C4-2B (cell line): Measurements from ENCODE around the gene EIF4E2.

Experiments
- ZFX ChIP-seq: fragments of 450-650 bp; IDR thresholded peaks from 2 replicates; pipeline ENCODE4 v1.6.1; 2017
- TF ChIP-seq, protein P1 (sequence below): fragments of 450-650 bp; conservative IDR thresholded peaks from 2 replicates; pipeline ENCODE4 v1.5.1; 2017; ENCODE audit warnings: mild to moderate bottlenecking

DNA sequence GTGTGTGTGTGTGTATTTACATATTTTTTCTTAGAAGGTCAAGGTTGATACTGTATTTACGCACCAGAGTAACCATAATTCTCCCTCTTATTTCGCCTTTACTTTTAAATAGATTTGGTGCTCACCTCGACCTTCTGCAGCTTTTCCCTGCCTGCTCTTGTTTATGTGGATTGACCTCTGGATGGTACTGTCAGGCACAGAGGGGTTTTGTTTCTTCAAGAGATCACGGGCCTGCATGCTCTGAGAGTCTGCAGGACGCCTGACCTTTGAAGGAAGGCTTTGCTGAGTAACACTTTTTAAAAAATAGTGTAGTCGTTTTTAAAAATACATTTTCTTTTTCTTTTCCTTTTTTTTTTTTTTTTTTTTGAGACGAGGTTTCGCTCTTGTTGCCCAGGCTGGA, 64.8 kb downstream of the EIF4E2 start:
- TF ChIP-seq, protein P1, sequence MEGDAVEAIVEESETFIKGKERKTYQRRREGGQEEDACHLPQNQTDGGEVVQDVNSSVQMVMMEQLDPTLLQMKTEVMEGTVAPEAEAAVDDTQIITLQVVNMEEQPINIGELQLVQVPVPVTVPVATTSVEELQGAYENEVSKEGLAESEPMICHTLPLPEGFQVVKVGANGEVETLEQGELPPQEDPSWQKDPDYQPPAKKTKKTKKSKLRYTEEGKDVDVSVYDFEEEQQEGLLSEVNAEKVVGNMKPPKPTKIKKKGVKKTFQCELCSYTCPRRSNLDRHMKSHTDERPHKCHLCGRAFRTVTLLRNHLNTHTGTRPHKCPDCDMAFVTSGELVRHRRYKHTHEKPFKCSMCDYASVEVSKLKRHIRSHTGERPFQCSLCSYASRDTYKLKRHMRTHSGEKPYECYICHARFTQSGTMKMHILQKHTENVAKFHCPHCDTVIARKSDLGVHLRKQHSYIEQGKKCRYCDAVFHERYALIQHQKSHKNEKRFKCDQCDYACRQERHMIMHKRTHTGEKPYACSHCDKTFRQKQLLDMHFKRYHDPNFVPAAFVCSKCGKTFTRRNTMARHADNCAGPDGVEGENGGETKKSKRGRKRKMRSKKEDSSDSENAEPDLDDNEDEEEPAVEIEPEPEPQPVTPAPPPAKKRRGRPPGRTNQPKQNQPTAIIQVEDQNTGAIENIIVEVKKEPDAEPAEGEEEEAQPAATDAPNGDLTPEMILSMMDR, result no peak
- no peak for TF ChIP-seq ZFX
